GM18526 (cell line): Measurements from ENCODE around the gene RCAN2.

ENCODE experiments used
- POLR2A ChIP-seq: IDR thresholded peaks from 3 replicates; pipeline ENCODE4 v1.6.1; 2011; ENCODE audit not compliant: insufficient read length; ENCODE audit errors: extremely low read depth

RCAN2 gene

DNA sequence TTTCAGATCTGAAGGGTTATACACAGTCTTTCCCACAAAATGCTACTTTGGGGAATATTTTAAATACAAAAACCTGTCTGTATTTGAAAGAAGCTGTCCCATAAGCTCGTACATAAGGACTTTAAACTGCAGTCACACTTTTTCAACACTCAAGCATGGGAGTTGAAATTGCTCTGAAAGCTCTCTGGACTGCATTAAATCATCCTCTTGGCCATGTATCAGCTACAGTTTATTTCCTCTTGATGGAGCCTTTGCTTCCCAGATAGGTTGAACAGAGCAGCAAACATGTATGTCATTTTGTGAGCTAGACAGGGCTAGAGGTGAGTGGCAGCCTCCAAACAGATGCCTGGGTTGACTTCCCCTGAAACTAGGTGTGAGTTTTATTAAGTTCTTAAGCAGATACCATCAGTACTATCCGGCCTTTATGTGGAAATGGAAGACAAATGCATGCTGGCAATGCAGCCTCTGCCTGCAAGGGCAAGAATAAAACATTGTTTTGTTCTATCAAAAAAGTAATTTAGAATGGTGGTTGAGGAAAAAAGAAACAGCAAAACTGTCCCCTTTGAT lies 214.6 kb downstream of the RCAN2 start:
- TF ChIP-seq POLR2A, result no peak

DNA sequence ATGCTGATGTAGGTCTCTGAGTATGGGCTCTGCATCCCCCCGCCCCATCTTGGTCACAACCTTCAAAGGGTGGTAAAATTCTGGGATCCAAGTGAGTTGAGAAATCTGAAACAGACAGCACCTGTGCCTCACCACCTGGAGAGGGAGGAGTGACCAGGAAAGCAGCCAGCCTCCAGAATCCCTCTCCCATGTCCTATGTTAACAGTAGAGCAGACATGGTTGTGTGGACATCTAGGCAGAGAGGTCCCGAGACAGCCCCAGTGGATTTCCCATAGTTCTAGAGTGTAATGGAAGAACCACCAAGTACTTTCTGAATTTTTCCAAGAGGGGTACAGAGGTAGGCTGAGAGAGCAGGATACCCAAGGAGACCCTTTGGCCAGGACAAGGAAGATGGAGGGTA lies 216.7 kb downstream of the RCAN2 start:
- no peak for TF ChIP-seq POLR2A

DNA sequence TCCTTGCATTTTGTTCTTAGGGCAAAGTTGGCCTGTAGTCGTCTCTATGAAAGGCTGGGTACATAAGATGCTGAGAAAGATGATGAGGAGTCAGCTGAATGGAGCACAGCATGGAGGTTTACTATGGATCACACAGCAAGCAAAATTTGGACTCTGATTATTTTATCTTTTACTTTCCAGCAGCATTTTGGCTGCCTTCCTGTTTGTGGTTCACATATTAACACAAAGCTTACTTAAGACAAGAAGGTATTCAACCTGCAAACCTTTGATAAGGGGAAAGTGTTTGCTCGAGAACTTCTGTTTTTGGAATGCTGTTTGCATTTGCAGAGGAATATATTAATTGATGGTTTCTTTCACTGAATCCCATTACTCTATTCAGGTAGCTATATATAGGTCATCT lies 217.3 kb downstream of the RCAN2 start:
- TF ChIP-seq POLR2A, result no peak

DNA sequence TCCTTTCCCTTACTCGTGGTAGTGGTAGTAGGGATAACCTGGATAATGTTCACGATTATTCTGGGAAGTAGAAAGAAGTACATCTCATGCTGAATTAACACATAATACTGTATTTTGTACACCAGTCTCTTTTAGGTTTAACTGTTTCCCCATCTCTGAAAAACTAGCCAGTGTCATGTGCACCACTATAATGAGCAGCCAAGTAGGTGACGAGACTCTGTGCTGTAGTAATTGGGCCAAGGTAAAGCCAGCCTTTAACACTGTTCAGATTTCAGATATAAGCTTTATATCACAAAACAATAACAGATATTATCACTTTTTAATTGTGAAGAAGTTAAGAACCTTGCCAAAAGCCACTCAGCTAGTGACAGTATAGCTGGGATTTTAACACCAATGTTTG lies 219.5 kb downstream of the RCAN2 start:
- no peak for TF ChIP-seq POLR2A

DNA sequence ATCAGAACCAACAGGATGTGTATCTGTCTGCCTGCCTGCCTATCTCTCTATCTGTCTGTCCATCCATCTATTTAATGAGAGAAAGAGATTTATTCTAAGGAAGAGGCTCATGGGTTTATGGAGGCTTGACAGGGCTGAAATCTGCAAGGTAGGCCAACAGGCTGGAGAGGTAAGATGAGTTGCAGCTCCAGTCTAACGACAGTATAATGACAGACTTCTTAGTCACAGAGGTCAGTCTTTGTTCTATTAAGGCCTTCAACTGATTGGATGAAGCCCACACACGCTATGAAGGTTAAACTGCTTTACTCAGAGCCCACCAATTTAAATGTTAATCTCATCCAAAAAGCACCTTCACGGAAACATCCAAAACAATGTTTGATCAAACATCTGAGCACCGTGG lies 220.1 kb downstream of the RCAN2 start:
- TF ChIP-seq POLR2A, result no peak

DNA sequence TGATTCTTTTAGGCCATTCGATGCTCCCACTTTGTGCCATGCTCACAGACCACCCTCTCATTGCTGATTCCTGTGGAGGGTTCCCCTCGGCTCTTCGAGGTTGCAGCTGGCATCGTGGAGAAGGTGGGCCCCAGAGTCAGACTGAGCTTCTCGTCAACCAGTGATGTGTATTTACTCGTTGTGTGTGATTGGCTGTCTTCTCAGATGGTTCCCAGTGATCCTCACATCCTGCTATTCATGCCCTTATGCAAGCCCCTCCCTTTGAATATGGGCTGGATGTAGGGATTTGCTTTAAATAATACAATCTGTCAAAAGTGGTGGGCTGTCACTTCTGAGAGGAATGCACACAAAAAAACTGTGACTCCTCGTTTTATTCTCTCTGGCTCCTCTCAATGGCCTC lies 220.9 kb downstream of the RCAN2 start:
- no peak for TF ChIP-seq POLR2A

DNA sequence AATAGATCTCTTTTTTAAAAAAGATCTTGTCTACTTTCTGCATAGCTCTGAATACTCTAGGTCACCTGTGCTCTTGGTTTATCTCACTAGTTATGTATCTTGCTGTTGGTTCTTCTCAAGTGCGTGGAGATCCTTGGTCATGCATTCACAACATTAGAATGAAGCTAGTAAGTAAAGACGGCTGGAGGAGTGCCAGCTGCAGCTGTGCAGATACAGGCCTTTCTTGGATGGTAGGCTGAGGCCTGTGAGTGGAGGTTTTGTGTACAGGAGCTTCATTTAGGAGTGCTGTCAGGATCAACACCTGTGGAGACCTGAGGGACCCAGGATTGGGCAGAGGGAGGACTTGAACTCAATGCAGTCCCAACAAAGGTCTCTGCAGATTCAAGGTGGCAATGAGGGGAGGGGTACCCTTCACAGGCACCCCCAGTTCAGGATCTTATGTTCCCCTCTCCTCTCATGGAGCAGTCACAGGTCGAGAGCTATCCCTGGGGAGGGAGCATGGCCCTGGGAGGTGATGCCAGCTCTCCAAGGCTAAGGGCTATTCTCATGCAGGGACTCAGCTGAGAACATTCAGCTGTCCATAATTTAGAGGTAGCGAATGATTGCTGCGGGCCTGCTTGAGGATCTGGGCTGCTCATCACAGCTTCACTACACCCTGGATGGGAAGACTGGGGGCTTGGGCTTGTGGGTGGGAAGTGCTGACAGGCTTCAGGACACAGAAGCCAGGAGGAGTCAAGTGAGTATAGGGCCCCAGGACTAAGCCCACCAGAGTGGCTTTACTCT lies 221.6 kb downstream of the RCAN2 start:
- TF ChIP-seq POLR2A, result no peak

DNA sequence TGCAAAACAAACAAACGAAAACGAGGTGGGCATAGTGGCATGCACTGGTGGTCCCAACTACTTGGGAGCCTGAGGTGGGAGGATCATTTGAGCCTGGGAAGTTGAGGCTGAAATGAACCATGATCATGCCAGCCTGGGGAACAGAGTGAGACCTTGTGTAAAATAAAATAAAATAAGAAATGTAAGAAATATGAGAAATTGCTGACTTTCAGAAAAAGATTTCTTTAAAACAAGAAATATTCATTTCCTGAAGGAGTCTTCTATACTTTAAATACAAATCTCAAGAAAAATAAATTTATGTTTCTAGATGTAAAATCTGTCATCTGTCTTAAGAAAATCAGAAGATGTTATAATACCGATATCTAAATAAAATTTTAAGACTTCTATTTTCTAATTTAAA lies 223.7 kb downstream of the RCAN2 start:
- no peak for TF ChIP-seq POLR2A

DNA sequence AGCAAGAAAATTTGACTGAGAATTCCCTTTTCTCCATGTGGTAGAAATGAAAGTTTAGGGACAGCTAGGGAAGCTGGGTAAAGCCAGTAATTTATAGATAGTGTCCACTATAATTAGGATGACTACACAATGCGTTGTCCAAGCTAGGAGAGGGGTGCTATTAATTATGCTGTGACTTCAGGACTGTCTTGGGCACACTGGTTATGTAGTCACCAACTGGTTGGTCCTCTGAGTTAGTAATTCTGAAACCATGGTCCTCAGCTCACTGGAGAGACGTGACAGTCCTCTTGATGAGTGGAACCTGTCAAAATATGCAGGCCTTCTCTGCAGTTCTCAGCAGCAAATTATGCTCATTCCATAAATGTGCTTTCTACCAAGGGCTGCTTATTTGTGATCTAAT lies 225.9 kb downstream of the RCAN2 start:
- TF ChIP-seq POLR2A, result no peak

DNA sequence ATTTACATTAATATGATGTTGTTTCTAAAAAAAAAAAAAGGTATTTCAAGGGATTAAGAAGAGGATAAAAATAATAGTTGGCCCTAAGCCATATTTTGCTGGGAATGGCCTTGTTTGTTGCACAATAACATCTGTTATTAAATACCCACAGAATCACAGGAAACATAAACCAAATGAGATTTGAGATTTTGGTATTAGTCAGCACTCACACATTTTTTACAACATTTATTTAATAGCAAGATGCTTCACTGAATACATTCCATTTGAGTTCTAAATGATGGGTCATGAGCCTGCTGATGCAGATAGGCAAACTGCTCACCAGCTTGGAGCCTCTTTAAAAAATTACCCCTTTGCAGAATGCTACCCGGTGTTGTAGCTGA lies 227.6 kb downstream of the RCAN2 start:
- TF ChIP-seq POLR2A, result no peak

DNA sequence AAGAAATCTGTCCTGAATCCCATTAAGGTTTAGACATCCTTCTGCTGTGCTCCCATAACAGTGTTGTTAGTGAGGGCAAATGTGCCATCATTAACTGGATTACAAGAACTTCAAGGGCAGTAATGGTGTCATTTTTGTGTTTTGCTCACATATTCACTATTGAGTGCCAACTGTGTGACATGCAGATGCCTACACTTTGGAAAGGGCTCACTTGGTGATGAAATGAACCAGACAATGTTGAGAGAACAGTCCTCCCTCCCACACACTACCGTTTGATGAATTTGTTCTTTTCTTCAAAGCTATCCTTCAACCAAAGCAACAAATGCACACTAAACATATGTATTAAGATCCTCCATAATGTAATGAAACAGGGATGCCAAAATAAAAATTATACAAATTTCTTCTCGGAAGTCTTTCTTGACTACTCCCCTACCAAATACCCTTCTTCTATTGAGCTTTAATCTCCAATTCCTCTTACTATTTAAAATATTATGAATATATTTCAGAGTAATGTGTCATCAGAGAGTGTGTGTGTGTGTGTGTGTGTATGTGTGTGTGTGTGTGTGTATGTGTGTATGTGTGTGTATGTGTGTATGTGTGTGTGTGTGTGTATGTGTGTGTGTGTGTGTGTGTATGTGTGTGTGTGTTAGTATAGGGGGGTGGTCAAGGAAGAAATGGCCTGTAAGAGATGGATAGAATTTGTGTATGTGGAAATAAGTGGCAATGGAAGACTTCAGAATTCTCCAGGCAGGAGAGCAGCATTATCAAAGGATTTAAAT lies 228.1 kb downstream of the RCAN2 start:
- TF ChIP-seq POLR2A, result no peak

DNA sequence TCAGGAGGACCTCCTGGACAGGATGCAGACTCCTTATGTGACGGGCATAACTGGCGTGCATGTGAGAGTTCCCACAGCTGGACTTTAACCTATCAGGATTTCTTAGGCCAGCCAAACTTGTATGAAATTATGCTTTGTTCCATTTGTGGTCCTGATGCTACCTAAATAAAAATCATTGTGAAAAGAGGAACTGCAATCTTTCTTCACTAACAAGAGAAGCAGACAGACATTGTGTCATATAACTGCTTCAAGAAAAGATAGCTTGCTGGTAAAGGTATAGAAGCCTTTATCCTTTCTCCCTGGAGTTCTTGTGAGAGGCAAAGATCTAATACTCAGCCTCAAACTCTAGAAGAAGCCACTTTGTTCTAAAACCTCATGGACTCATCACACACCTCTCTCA lies 233.0 kb downstream of the RCAN2 start:
- TF ChIP-seq POLR2A, result no peak

DNA sequence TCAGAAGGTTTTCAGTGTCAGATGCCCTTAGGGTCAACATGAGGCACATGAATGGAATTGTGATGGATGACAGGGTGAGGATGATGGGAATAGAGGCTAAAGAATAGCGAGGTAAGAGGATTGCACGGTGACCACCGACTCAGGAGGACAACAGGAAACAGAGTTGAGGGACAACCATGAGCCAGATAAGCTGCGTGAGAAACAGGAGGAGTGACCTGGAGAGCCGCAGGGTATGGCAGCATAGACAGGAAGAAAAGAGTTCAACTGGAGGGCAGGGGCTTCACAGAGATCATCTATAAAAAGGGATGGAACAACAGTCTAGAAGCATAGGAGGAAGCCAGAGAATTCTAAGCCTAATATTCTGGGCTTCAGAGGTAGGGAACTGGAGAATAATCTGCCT lies 235.7 kb downstream of the RCAN2 start:
- TF ChIP-seq POLR2A, result no peak

DNA sequence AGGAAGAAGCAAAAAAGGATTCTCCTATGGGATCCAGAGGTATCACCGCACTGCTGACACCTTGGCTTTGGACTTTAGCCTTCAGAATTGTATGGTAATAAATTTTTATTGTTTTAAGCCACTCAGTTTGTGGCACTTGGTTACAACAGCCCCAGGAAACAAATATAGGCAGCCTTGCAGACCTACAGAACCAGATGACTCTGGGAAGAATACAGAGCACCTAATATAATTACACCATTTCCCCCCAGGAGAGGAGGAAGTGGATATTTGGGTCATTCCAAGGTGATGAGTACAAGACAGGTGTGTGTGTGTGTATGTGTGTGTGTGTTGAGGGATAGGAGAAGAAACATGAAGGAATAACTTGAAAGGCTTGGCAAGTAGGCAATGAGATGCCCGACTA lies 236.3 kb downstream of the RCAN2 start:
- TF ChIP-seq POLR2A, result no peak

DNA sequence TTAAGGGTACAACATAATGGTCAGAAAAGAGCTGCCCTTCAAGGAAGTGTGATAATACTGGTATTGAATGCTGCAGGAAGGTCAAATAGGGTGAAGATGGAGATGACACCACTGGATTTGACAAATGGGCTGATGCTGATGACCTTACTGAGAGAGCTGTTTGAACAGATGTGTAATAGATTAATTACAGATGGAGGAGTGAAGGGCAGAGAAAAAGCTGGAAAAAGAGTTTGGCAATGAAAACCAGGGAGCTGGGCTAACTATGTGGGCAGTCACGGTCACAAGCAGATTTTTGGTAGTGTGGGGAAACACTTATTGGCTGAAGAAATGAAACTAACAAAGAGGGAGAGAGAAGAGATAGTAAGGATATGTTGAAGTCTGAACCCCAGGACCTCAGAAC lies 236.9 kb downstream of the RCAN2 start:
- TF ChIP-seq POLR2A, result no peak

DNA sequence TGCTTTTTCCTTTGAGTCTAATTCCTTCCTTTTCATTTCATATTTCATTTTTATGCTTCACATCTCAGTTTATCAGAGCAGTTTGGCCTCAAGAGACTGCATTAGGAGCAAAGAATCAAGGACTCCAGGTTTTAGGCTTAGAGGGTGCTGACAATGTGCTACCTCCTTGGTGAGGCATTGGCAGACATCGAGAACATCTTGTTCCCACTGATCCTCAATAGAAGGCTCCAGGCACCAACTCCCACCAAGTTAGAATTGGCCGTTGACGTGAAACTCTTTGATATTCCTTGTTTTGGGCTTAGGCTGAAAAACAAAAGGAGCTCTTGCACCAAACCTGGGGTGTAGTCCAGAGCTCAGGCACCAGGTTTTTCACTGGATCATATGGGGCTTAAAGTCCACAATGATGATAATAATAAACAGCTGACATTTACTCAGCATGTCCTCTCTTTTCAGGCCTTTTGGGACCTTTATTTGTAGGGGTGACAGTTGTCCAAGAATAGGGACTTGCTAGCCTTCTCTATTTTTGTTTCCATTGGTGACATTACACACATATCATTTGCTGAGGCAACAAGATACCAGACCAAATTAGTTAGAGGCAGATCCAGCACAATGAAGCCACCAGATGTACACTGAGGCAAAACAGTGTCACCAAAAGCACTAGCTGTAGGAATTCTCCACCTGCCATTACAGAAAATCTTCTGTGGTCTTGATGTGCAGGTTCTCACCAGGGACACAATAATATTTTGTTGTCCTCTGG lies 239.5 kb downstream of the RCAN2 start:
- no peak for TF ChIP-seq POLR2A
